Thyroid gland (tissue), 4 donors: Measurements from ENCODE around the gene GALNT5.

Experiments used
- CTCF ChIP-seq, 6 experiments: fragments of 200-600 bp in 3 of 6; fragments of 450-650 bp in 3 of 6; sonication (generic) in 3 of 6; IDR thresholded peaks; one replicate each; pipeline ENCODE4 v1.5.1; 2016 to 2019; ENCODE audit warnings: antibody characterized with exemption in 6 of 6, mild to moderate bottlenecking in 2 of 6, inconsistent platforms in 1 of 6, moderate library complexity in 1 of 6
- POLR2A ChIP-seq, 2 donors: fragments of 450-650 bp; IDR thresholded peaks; one replicate each; pipeline ENCODE4 v1.6.1; 2017; ENCODE audit warnings: antibody characterized with exemption in 2 of 2, mild to moderate bottlenecking in 2 of 2, moderate library complexity in 1 of 2

GRCh38 chr2:157271590-157272203 is 14.2 kb downstream of the GALNT5 start:
- TF ChIP-seq CTCF (IDR thresholded peaks at IDR 0.05) (no peak), POLR2A (IDR thresholded peaks at IDR 0.05) (no peak)
